Mammary epithelial cell (primary cell): ENCODE results near the gene HS3ST5.

Experiments used
- EZH2 ChIP-seq: IDR thresholded peaks from 2 replicates; pipeline ENCODE4 v1.6.1; 2012; ENCODE audit warnings: low read length, inconsistent platforms, borderline replicate concordance
- TF ChIP-seq, protein P1 (sequence below), 2 donors: IDR thresholded peaks in 1 of 2; conservative IDR thresholded peaks in 1 of 2; 2 replicates each; pipeline ENCODE4 v1.5.1; 2011 to 2012; ENCODE audit warnings: inconsistent platforms in 2 of 2, low read length in 2 of 2, mild to moderate bottlenecking in 2 of 2, control low read depth in 1 of 2, low read depth in 1 of 2; ENCODE audit not compliant: insufficient read depth in 1 of 2; ENCODE audit errors: extremely low read depth in 1 of 2

DNA sequence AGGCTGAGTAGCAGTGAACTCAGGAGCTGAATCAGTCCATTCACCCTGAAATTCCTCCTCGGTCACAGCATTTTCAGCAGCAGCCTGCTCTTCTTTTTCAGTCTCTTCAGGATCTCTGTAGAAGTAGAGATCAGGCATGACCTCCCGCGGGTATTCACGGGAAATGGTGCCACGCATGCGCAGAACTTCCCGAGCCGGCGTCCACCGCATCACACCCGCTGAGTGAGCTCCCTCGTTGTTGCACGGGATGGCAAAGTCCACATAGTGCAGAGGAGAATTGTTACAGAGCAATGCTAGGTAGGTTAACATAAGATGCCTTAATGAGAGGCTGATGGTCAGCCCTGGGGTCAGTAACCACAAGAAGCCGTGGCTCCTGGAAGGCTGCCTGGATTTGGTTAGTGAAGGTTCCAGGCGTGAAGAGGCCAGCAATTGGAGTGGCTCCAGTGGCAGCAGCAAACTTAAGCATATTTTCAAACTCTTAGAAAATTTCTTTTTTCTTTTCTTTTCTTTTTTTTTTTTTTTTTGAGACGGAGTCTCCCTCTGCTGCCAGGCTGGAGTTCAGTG lies 258.4 kb downstream of the HS3ST5 start:
- TF ChIP-seq EZH2: no peak
- TF ChIP-seq, protein P1, sequence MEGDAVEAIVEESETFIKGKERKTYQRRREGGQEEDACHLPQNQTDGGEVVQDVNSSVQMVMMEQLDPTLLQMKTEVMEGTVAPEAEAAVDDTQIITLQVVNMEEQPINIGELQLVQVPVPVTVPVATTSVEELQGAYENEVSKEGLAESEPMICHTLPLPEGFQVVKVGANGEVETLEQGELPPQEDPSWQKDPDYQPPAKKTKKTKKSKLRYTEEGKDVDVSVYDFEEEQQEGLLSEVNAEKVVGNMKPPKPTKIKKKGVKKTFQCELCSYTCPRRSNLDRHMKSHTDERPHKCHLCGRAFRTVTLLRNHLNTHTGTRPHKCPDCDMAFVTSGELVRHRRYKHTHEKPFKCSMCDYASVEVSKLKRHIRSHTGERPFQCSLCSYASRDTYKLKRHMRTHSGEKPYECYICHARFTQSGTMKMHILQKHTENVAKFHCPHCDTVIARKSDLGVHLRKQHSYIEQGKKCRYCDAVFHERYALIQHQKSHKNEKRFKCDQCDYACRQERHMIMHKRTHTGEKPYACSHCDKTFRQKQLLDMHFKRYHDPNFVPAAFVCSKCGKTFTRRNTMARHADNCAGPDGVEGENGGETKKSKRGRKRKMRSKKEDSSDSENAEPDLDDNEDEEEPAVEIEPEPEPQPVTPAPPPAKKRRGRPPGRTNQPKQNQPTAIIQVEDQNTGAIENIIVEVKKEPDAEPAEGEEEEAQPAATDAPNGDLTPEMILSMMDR (conservative IDR thresholded peaks at IDR 0.05 in 1 of 2, IDR thresholded peaks at IDR 0.05 in 1 of 2; ENCODE audit: extremely low read depth in 1 of 2, insufficient read depth in 1 of 2, low read depth in 1 of 2, low read length in 2 of 2): no peak
